SK-N-SH (cell line): ENCODE data around the gene TRPV3. TPM values are rescaled to one million over a fixed set of nuclear protein-coding genes. Genes with fewer than 3 reads are reported as not detected.

Experiments used
- CTCF ChIA-PET: fragments of 300-600, 350-600 bp; formaldehyde crosslinking; extraction: SDS; loops from one replicate; lab custom pipeline; 2021; lab: Yijun Ruan, JAX
- POLR2A ChIA-PET: fragments of 350-600 bp; sonication (Branson Sonifier 250); formaldehyde crosslinking; extraction: SDS; loops from one replicate; lab custom pipeline; 2020; ENCODE audit warnings: antibody characterized with exemption, inconsistent platforms; lab: Yijun Ruan, JAX
- DNase-seq: peaks from one replicate; pipeline ENCODE4 v3.0.0; 2012
- H2AFZ ChIP-seq: fragments of 200-600 bp; sonication (generic); 2 replicates; pipeline ENCODE4 v1.8.1; 2016; ENCODE audit warnings: antibody characterized with exemption, mild to moderate bottlenecking, low read depth
- H3F3A ChIP-seq: fragments of 200-600 bp; sonication (generic); replicated peaks from 2 replicates; pipeline ENCODE3; 2016; ENCODE audit warnings: antibody characterized with exemption, mild to moderate bottlenecking; ENCODE audit not compliant: insufficient read depth
- H3K27ac ChIP-seq, 2 experiments: fragments of 200-500 bp in 1 of 2; fragments of 200-600 bp in 1 of 2; sonication (Bioruptor generic) in 1 of 2; sonication (generic), shearing (Covaris generic) in 1 of 2; 2 replicates each; pipeline versions ENCODE4 v1.5.1 to v1.6.1; 2014 to 2016; ENCODE audit warnings: low read depth in 2 of 2, inconsistent platforms in 1 of 2, low read length in 1 of 2, mild to moderate bottlenecking in 1 of 2, mixed read lengths in 1 of 2
- H3K27me3 ChIP-seq: fragments of 200-600 bp; sonication (generic), shearing (Covaris generic); 2 replicates; pipeline ENCODE4 v1.6.1; 2016; ENCODE audit warnings: mixed run types; ENCODE audit not compliant: insufficient read depth
- H3K36me3 ChIP-seq, 2 experiments: fragments of 200-500 bp in 1 of 2; fragments of 200-600 bp in 1 of 2; sonication (Bioruptor generic) in 1 of 2; sonication (generic) in 1 of 2; replicated peaks in 1 of 2; 2 replicates each; pipeline versions ENCODE3 to v1.5.1; 2014 to 2016; ENCODE audit warnings: low read length in 1 of 2, mild to moderate bottlenecking in 1 of 2; ENCODE audit not compliant: insufficient read depth in 2 of 2, control insufficient read depth in 1 of 2
- H3K4me1 ChIP-seq, 2 experiments: fragments of 200-500 bp in 1 of 2; fragments of 200-600 bp in 1 of 2; sonication (Bioruptor generic) in 1 of 2; sonication (generic), shearing (Covaris generic) in 1 of 2; 2 replicates each; pipeline versions ENCODE4 v1.5.1 to v1.6.1; 2014 to 2016; ENCODE audit warnings: low read depth in 1 of 2, low read length in 1 of 2, mixed run types in 1 of 2; ENCODE audit not compliant: insufficient read depth in 2 of 2, control insufficient read depth in 1 of 2
- H3K4me2 ChIP-seq: fragments of 200-600 bp; sonication (generic), shearing (Covaris generic); 2 replicates; pipeline ENCODE4 v1.6.1; 2017; ENCODE audit warnings: mixed run types
- H3K4me3 ChIP-seq, 2 experiments: fragments of 200-500 bp in 1 of 2; fragments of 200-600 bp in 1 of 2; sonication (Bioruptor generic) in 1 of 2; sonication (generic), shearing (Covaris generic) in 1 of 2; 2 replicates each; pipeline versions ENCODE4 v1.5.1 to v1.8.1; 2014 to 2016; ENCODE audit warnings: low read depth in 2 of 2, inconsistent platforms in 1 of 2, low read length in 1 of 2, mild to moderate bottlenecking in 1 of 2, mixed read lengths in 1 of 2, moderate library complexity in 1 of 2
- H3K79me2 ChIP-seq: fragments of 200-600 bp; sonication (generic); 2 replicates; pipeline ENCODE4 v1.8.1; 2017; ENCODE audit warnings: mild to moderate bottlenecking; ENCODE audit not compliant: insufficient read depth
- H3K9ac ChIP-seq: fragments of 200-600 bp; sonication (generic); 2 replicates; pipeline ENCODE4 v1.6.1; 2017; ENCODE audit warnings: mixed run types
- H3K9me2 ChIP-seq: fragments of 200-600 bp; sonication (generic); 2 replicates; pipeline ENCODE4 v1.6.1; 2017; ENCODE audit warnings: mixed run types
- H3K9me3 ChIP-seq: fragments of 200-600 bp; sonication (generic); 2 replicates; pipeline ENCODE4 v1.6.1; 2017; ENCODE audit warnings: mixed run types, mild to moderate bottlenecking, moderate library complexity
- H4K20me1 ChIP-seq: fragments of 200-600 bp; sonication (generic); 2 replicates; pipeline ENCODE4 v1.6.1; 2017; ENCODE audit warnings: mild to moderate bottlenecking, mixed run types; ENCODE audit not compliant: insufficient read depth
- CHD2 ChIP-seq: fragments of 150-350 bp; IDR thresholded peaks from 2 replicates; pipeline ENCODE4 v1.6.1; 2018; ENCODE audit warnings: low read length; ENCODE audit not compliant: partially characterized antibody
- EP300 ChIP-seq, 2 experiments: IDR thresholded peaks; 2 replicates each; pipeline versions ENCODE4 v1.4.0 to v1.6.1; 2012; ENCODE audit warnings: borderline replicate concordance in 1 of 2, low read depth in 1 of 2, low read length in 1 of 2
- GABPA ChIP-seq: IDR thresholded peaks from 2 replicates; pipeline ENCODE4 v1.4.0; 2012; ENCODE audit warnings: low read depth, mild to moderate bottlenecking
- MEF2A ChIP-seq: IDR thresholded peaks from 2 replicates; pipeline ENCODE4 v1.4.0; 2012; ENCODE audit warnings: low read depth, borderline replicate concordance
- MXI1 ChIP-seq: IDR thresholded peaks from 2 replicates; pipeline ENCODE4 v1.6.1; 2012; ENCODE audit warnings: mild to moderate bottlenecking, low read depth, low read length, improper control_type of control experiment
- NFIC ChIP-seq: IDR thresholded peaks from 2 replicates; pipeline ENCODE4 v1.4.0; 2012; ENCODE audit warnings: borderline replicate concordance
- NRF1 ChIP-seq: IDR thresholded peaks from 2 replicates; pipeline ENCODE4 v1.6.1; 2012; ENCODE audit warnings: low read depth, mild to moderate bottlenecking, low read length
- PBX3 ChIP-seq: IDR thresholded peaks from 2 replicates; pipeline ENCODE4; 2012
- POLR2AphosphoS5 ChIP-seq: IDR thresholded peaks from 2 replicates; pipeline ENCODE4 v1.6.1; 2012; ENCODE audit warnings: low read depth, low read length
- RAD21 ChIP-seq: IDR thresholded peaks from 2 replicates; pipeline ENCODE4 v1.6.1; 2012; ENCODE audit warnings: mild to moderate bottlenecking, low read length
- RXRA ChIP-seq: IDR thresholded peaks from 2 replicates; pipeline ENCODE4 v1.4.0; 2012; ENCODE audit warnings: low read depth, mild to moderate bottlenecking, borderline replicate concordance
- TAF1 ChIP-seq: IDR thresholded peaks from 2 replicates; pipeline ENCODE4 v1.6.1; 2012; ENCODE audit warnings: low read depth, mild to moderate bottlenecking, low read length, moderate library complexity, borderline replicate concordance
- WGBS: methylation state at CpG from one replicate; pipeline ENCODE4 v1.1.6; 2017; ENCODE audit warnings: low lambda C conversion rate; 5-methylcytosine and 5-hydroxymethylcytosine counted together
- polyA plus RNA-seq, 3 experiments: library from polyadenylated mRNA; depleted of rRNA; stranded (reverse); fragments of >200 nt; gene quantifications; 2 replicates each; pipeline ENCODE4 v1.2.3, GENCODE V29; 2012
- TF ChIP-seq, protein P1 (sequence below): fragments of 200-600 bp; sonication (generic); IDR thresholded peaks from 2 replicates; pipeline ENCODE4 v1.6.1; 2017; ENCODE audit warnings: antibody characterized with exemption, mild to moderate bottlenecking, moderate library complexity
- TF ChIP-seq, protein P2 (sequence below): IDR thresholded peaks from 2 replicates; pipeline ENCODE4 v1.4.0; 2012; ENCODE audit warnings: low read depth, borderline replicate concordance

Gene TRPV3
- 0.28 TPM in 2 replicates for polyA plus RNA-seq (2012; rRNA removed)
- 0.16 and 0.21 TPM in 2 replicates for polyA plus RNA-seq (2012; cell fraction: cytosol; rRNA removed)
- polyA plus RNA-seq (2012; cell fraction: nucleus; rRNA removed) = 1.0 and 1.1 TPM in 2 replicates

DNA sequence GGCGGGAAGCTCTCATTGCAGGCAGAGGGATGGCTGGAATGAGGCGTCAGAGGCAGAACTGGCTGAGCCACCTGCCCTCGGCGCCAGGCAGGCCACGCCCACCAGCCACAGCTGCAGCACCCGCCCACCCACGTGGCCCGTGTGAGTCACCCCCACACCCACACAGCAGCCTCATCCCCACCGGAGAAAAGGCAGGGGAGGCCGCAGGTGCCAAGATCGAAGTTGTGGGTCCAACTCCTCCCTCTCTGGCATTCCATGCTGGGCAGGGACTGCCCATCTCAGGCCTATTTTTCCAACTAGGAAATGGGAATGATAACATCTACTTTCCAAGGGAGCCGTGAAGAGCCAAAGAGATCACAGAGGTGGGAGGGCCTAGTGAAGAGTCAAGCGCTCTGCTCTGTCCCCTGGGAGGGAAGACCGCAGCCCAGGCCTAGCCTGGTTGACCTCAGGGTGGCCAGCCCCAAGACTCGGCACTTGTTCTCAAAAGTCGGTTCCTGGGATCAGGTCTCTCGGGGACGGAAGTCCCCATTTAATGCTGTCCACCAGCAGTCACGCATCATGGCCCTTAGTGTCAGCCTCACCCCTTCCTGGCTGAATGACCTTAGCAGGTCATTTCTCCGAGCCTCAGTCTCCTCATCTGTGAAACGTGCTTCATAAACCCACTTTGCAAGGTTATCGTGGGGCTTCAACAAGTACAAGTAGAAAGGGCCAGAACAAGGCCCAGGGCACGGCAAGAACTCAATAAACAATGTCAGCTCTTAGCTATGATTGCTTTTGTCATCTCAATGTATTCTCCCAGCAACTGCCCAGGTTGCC, at the start of gene TRPV3:
TSS of gene TRPV3 (minus strand) at position 45 of the 816 bp plus-strand sequence. CDS start 2,962 bp downstream, outside the sequence.
- no peak within 1 kb of the TSS for H3K27ac ChIP-seq
- no peaks in the 10 kb centered on the region for H3K9me3 ChIP-seq
- TF ChIP-seq RXRA (no peak), PBX3 (no peak)
- H3K9ac ChIP-seq = no peak within 1 kb of the TSS
- DNase-seq = no peak
- no peak within 1 kb of the TSS for H3K4me2 ChIP-seq
- CTCF ChIA-PET = interaction anchor here (0.8 kb wide), 1 partner anchor 12 kb away, joined by 3 read pairs; no protein-coding TSS in a partner anchor
- no peak within 1 kb of the TSS for H2AFZ ChIP-seq
- H3K79me2 ChIP-seq = no peaks in the 10 kb centered on the region
- no peak within 1 kb of the TSS for H3K4me3 ChIP-seq
- POLR2A ChIA-PET = no interaction called here
- 64% methylated on average over 15 of the region's 23 CpGs for WGBS
- H3F3A ChIP-seq = no peaks in the 10 kb centered on the region
- H3K27me3 ChIP-seq = no peaks in the 10 kb centered on the region
- no peaks in the 10 kb centered on the region for H4K20me1 ChIP-seq
- H3K9me2 ChIP-seq = no peaks in the 10 kb centered on the region
- no peaks in the 10 kb centered on the region for H3K36me3 ChIP-seq
- H3K4me1 ChIP-seq = no peaks in the 10 kb centered on the region

DNA sequence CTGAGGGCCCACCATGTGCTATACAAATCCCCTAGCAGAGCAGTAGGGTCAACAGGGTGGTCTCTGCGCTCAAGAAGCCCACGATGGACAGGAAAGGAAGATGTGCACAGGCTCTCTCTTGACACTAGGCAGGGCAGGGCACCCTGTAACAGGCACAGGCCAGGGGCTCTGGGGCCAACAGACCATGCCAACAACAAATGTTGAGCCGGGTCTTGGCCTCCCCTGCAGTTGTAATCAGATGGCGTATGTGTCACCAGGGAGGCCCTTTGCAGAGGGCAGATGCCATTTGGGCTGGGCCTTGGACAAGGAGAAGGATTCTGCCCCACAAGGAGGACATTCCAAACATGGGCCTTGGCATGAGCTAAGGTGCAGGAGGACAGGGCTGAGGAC, 46.3 kb upstream of the TRPV3 start:
- 80% methylated on average over 1 of the region's 4 CpGs for WGBS
- Histone ChIP-seq H3F3A (no peaks in the 10 kb centered on the region), H2AFZ (no peak overlapping the region), H3K27ac (no peak overlapping the region), H3K79me2 (no peaks in the 10 kb centered on the region), H3K27me3 (no peaks in the 10 kb centered on the region), H3K9me3 (no peaks in the 10 kb centered on the region), H3K36me3 (peaks cover 0 to 6% of the 10 kb centered on the region in 2 experiments), H3K4me3 (no peak overlapping the region), H3K4me2 (no peak overlapping the region), H3K9me2 (no peaks in the 10 kb centered on the region), H3K4me1 (peaks cover 0 to 9% of the 10 kb centered on the region in 2 experiments; a peak in 2 of 4 replicates), H4K20me1 (no peaks in the 10 kb centered on the region), H3K9ac (no peak overlapping the region)
- POLR2A ChIA-PET = no interaction called here
- no peak for TF ChIP-seq MXI1
- TF ChIP-seq, protein P1, sequence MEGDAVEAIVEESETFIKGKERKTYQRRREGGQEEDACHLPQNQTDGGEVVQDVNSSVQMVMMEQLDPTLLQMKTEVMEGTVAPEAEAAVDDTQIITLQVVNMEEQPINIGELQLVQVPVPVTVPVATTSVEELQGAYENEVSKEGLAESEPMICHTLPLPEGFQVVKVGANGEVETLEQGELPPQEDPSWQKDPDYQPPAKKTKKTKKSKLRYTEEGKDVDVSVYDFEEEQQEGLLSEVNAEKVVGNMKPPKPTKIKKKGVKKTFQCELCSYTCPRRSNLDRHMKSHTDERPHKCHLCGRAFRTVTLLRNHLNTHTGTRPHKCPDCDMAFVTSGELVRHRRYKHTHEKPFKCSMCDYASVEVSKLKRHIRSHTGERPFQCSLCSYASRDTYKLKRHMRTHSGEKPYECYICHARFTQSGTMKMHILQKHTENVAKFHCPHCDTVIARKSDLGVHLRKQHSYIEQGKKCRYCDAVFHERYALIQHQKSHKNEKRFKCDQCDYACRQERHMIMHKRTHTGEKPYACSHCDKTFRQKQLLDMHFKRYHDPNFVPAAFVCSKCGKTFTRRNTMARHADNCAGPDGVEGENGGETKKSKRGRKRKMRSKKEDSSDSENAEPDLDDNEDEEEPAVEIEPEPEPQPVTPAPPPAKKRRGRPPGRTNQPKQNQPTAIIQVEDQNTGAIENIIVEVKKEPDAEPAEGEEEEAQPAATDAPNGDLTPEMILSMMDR = no peak
- TF ChIP-seq POLR2AphosphoS5 = no peak
- TF ChIP-seq MEF2A = no peak
- TF ChIP-seq, protein P2, sequence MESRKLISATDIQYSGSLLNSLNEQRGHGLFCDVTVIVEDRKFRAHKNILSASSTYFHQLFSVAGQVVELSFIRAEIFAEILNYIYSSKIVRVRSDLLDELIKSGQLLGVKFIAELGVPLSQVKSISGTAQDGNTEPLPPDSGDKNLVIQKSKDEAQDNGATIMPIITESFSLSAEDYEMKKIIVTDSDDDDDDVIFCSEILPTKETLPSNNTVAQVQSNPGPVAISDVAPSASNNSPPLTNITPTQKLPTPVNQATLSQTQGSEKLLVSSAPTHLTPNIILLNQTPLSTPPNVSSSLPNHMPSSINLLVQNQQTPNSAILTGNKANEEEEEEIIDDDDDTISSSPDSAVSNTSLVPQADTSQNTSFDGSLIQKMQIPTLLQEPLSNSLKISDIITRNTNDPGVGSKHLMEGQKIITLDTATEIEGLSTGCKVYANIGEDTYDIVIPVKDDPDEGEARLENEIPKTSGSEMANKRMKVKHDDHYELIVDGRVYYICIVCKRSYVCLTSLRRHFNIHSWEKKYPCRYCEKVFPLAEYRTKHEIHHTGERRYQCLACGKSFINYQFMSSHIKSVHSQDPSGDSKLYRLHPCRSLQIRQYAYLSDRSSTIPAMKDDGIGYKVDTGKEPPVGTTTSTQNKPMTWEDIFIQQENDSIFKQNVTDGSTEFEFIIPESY = no peak
- no peak for TF ChIP-seq CHD2
- no peak for TF ChIP-seq GABPA
- TF ChIP-seq NFIC = no peak
- TF ChIP-seq TAF1 = no peak
- no peak for TF ChIP-seq RAD21
- TF ChIP-seq EP300 (IDR thresholded peaks at IDR 0.05; ENCODE audit: borderline replicate concordance in 1 of 2, low read depth in 1 of 2, low read length in 1 of 2) = no peak
- TF ChIP-seq RXRA = no peak
- TF ChIP-seq NRF1 = no peak
- CTCF ChIA-PET = interaction anchor here (1.1 kb wide), 1 partner anchor 45 kb away, joined by 4 read pairs; no protein-coding TSS in a partner anchor
- DNase-seq = no peak
